Aorta (tissue), 5 donors: ENCODE data around the gene FIBCD1. TPM values are rescaled to one million over a fixed set of nuclear protein-coding genes. Genes with fewer than 3 reads are reported as not detected.

ENCODE experiments used
- ATAC-seq: fragments of 200-7000 bp; cut with Tn5 transposase; one replicate; pipeline ENCODE4 v1.9.1; 2022; ENCODE audit warnings: moderate library complexity; ENCODE audit not compliant: low FRiP score
- DNase-seq, 2 donors: peaks; one replicate each; pipeline ENCODE4 v3.0.0-alpha.2; 2020
- H3K27ac ChIP-seq, 2 donors: one replicate each; pipeline ENCODE4 v1.5.1; 2013; ENCODE audit warnings: low read length in 2 of 2, mild to moderate bottlenecking in 2 of 2, moderate library complexity in 2 of 2, control low read depth in 1 of 2, inconsistent platforms in 1 of 2, low read depth in 1 of 2
- H3K27me3 ChIP-seq, 2 donors: one replicate each; pipeline ENCODE4 v1.6.1; 2013; ENCODE audit warnings: control low read depth in 1 of 2, low read length in 1 of 2, mild to moderate bottlenecking in 1 of 2, moderate library complexity in 1 of 2; ENCODE audit not compliant: insufficient read depth in 2 of 2, control insufficient read depth in 1 of 2
- H3K36me3 ChIP-seq, 2 donors: one replicate each; pipeline ENCODE4 v1.6.1; 2013; ENCODE audit warnings: control low read depth in 1 of 2, low read length in 1 of 2, mild to moderate bottlenecking in 1 of 2; ENCODE audit not compliant: insufficient read depth in 2 of 2, control insufficient read depth in 1 of 2
- H3K4me1 ChIP-seq, 2 donors: one replicate each; pipeline ENCODE4 v1.6.1; 2013; ENCODE audit warnings: low read length in 2 of 2, control low read depth in 1 of 2, mild to moderate bottlenecking in 1 of 2, moderate library complexity in 1 of 2; ENCODE audit not compliant: insufficient read depth in 2 of 2, control insufficient read depth in 1 of 2
- H3K4me3 ChIP-seq, 2 donors: one replicate each; pipeline ENCODE4 v1.5.1; 2013; ENCODE audit warnings: low read length in 2 of 2, control low read depth in 1 of 2, mild to moderate bottlenecking in 1 of 2
- H3K9me3 ChIP-seq: one replicate; pipeline ENCODE4 v1.6.1; 2013; ENCODE audit warnings: mild to moderate bottlenecking, low read length; ENCODE audit not compliant: control insufficient read depth
- WGBS, 2 donors: extraction: QIAGEN DNeasy Blood & Tissue Kit; methylation state at CpG; one replicate each; pipeline ENCODE4 v1.1.7; 2013; 5-methylcytosine and 5-hydroxymethylcytosine counted together
- intact Hi-C, 2 donors: fragments of 100-400 bp; cut with DNase I; formaldehyde crosslinking; loops; one replicate each; pipeline versions ENCODE4 v1.14.2 to v1.15.0; 2022
- polyA plus RNA-seq, 2 donors: library from polyadenylated mRNA; stranded (reverse); fragments of 200-250 nt; gene quantifications; one replicate each; pipeline ENCODE4 v1.2.3, GENCODE V29; 2013
- total RNA-seq, 2 donors: library from RNA; stranded (reverse); fragmentation: NEBNext Ultra II Directional; extraction: Animal tissue kit (Norgen Biotek cat#: 25700); gene quantifications; one replicate each; pipeline ENCODE4 v1.2.1, GENCODE V29; 2021
- donor health status: healthy with polysubstance abuse.
- donor health status: Bipolar disorder and iron deficiency.
- donor health status: DM: no; HTN: no; CAD: no.
- donor health status: DM: no; HTN: no; CAD: no.
- donor health status: DM: yes; HTN: yes; CAD: no.

The FIBCD1 gene
- total and polyA plus RNA-seq, 4 donors: 0.13 TPM; not detected in 3

- Histone ChIP-seq H3K9me3 (no peaks in the 10 kb centered on the region), H3K4me3 (no peak overlapping the region), H3K27ac (no peak overlapping the region), H3K4me1 (no peaks in the 10 kb centered on the region), H3K27me3 (no peaks in the 10 kb centered on the region), H3K36me3 (no peaks in the 10 kb centered on the region)
- intact Hi-C loops: no loop called here
- DNase-seq (no peak), ATAC-seq (no peak)
- WGBS, 2 donors: 37 to 48% methylated on average over 9 of the region's 9 CpGs
These were observed 20.8 kb downstream of the FIBCD1 start for GRCh38 chr9:130918101-130918825.

DNA sequence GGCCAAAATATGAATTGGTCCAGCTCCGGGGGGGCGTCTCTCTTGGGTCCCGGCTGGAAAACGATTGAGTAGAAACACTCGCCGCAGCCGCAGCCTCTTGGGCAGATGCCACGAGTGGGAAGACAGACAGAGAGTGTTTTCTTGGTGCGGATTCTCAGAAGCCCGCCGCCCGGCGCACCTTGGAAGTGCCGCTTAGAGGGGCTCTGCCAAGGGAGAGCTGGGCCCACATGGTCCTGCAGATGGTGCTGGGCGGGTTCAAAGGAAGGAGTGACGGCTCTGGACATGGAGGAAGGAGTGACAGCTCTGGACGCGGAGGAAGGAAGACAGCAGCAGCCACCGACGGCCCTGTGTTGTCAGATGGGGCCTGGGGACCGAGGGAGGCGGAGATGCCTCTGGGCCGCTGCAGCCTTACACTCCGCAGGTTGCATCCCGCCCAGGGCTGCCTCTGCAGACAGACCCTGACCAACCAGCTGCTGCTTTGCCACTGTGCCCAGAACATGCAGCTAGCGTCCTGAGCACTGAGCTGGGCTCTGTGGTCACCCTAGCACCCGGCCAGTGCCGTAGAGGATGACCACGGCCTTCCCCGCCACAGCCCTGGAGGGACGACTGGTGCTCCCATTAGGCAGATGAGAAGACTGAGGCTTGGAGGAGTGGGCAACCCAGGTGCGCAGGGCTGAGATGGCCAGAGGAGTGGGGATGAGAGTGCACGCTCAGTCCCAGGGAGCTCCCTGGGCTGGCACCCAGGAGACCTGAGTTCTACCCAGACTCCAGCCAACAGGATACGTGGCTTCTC, 21.7 kb downstream of the FIBCD1 start:
- H3K27ac ChIP-seq: no peak overlapping the region

GRCh38 chr9:130915096-130915447, 24.0 kb downstream of the FIBCD1 start:
- no peaks in the 10 kb centered on the region for H3K36me3 ChIP-seq
- H3K4me1 ChIP-seq: no peaks in the 10 kb centered on the region
- H3K9me3 ChIP-seq: no peaks in the 10 kb centered on the region
- DNase-seq (no peak), ATAC-seq (no peak)
- H3K27me3 ChIP-seq: no peaks in the 10 kb centered on the region
- no peak overlapping the region for H3K4me3 ChIP-seq
- WGBS, 2 donors: 84 to 91% methylated on average over 8 of the region's 8 CpGs
- intact Hi-C loops: no loop called here
- H3K27ac ChIP-seq: no peak overlapping the region

More for the DNA sequence above, 21.7 kb downstream of the FIBCD1 start:
- intact Hi-C loops: no loop called here
- H3K4me3 ChIP-seq: no peak overlapping the region
- H3K4me1 ChIP-seq: no peaks in the 10 kb centered on the region
- H3K27me3 ChIP-seq: no peaks in the 10 kb centered on the region
- no peaks in the 10 kb centered on the region for H3K9me3 ChIP-seq
- WGBS, 2 donors: 85 to 87% methylated on average over 34 of the region's 34 CpGs
- DNase-seq (no peak), ATAC-seq (no peak)
- H3K36me3 ChIP-seq: no peaks in the 10 kb centered on the region

DNA sequence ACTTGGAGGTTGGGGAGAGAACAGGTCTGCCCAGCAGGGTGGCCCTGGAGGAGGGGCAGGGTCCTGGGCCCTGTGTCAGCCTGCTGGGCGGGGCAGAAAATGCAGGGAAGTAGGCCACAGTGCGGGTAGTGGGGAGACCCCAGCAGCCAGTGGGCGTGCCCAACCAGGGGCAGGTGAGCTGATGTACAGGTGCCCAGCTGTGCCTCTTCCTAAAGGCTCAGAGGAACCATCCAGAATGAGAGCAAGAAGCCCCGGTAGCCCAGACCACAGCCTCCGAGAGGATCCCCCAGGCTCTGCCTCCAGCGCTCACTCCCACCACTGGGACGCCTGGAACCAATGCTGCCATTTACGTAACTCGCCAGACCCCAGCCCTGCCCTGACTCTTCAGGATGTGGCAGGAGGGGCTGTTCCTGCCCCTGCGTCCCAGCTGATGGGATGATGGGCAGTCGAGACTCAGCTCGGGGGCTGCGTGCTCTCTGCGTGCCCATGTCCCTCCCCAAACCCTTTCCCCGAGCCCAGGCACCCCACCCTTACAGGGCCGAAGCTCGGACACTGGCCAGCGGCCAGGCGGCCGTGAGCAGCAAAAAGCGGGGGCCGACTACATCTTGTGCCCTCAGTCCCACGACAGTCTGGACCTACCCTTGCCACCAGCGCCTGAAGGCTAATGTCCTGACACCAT, 24.5 kb downstream of the FIBCD1 start:
- no peaks in the 10 kb centered on the region for H3K9me3 ChIP-seq
- ATAC-seq: no peak
- no peaks in the 10 kb centered on the region for H3K27me3 ChIP-seq
- H3K27ac ChIP-seq: no peak overlapping the region
- H3K36me3 ChIP-seq: no peaks in the 10 kb centered on the region
- WGBS, 2 donors: 84 to 88% methylated on average over 23 to 24 of the region's 24 CpGs
- intact Hi-C loops: no loop called here
- H3K4me1 ChIP-seq: no peaks in the 10 kb centered on the region
- no peak for DNase-seq
- no peak overlapping the region for H3K4me3 ChIP-seq

GRCh38 chr9:130913599-130914416, 25.2 kb downstream of the FIBCD1 start:
- H3K27me3 ChIP-seq: no peaks in the 10 kb centered on the region
- H3K27ac ChIP-seq: no peak overlapping the region
- intact Hi-C loops: no loop called here
- ATAC-seq (no peak), DNase-seq (no peak)
- H3K36me3 ChIP-seq: no peaks in the 10 kb centered on the region
- no peaks in the 10 kb centered on the region for H3K9me3 ChIP-seq
- H3K4me3 ChIP-seq: no peak overlapping the region
- WGBS, 2 donors: 70 to 75% methylated on average over 23 of the region's 23 CpGs
- no peaks in the 10 kb centered on the region for H3K4me1 ChIP-seq

DNA sequence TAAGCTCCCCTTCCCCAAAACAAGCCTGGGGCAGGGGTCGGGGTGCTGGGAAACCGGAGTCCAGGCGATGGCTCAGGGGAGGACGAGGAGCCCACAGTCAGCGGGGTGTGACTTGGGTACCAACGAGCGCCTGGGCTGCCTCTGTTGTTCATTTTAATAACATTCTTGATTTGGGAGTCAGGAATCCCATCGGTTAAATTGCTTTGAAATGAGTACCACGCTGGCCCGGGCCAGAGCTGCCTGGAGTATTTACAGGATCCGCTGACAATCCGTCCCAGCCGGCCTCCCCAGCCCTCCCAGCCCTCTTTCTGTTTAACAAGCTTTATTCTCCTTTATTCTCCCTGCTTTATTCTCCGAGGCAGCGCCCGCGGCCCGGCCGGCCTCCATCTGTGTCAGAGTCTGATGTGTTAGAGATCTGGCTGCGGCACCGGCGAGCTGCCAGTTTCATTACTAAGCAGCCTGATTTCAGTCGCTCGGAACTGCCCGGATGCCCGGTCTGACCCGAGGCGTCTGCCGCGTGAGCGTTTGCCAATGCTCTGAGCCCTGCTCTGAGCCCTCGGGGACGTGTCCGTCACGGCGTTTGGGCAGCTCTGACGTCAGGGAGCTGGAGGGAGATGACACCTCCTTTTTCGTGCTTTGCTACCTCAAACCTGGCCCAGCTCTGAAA, 26.0 kb downstream of the FIBCD1 start:
- Histone ChIP-seq H3K36me3 (no peaks in the 10 kb centered on the region), H3K27me3 (no peaks in the 10 kb centered on the region), H3K4me3 (no peak overlapping the region), H3K9me3 (no peaks in the 10 kb centered on the region), H3K27ac (no peak overlapping the region), H3K4me1 (no peaks in the 10 kb centered on the region)
- 30 to 36% methylated on average over 38 of the region's 38 CpGs for WGBS, 2 donors
- intact Hi-C loops: no loop called here
- peak; percentile 72 to 92 for DNase-seq
- peak; percentile 39 for ATAC-seq

GRCh38 chr9:130911254-130912049, 27.6 kb downstream of the FIBCD1 start:
- Histone ChIP-seq H3K27ac (no peak overlapping the region), H3K36me3 (no peaks in the 10 kb centered on the region), H3K9me3 (no peaks in the 10 kb centered on the region), H3K4me1 (no peaks in the 10 kb centered on the region), H3K4me3 (no peak overlapping the region), H3K27me3 (no peaks in the 10 kb centered on the region)
- DNase-seq (no peak), ATAC-seq (no peak)
- intact Hi-C loops: no loop called here
- 92 to 95% methylated on average over 26 of the region's 26 CpGs for WGBS, 2 donors
